ENCODE results near the gene IFRD2.
"Not testable (repeated sequence)": the region's sequence is repeated elsewhere in the genome, so short reads cannot be mapped to it uniquely, and the experiment has no call there.

IFRD2 gene

GRCh38 chr3:50279255-50280016 lies 12.8 kb downstream of the IFRD2 start:
- DNase-seq = no peak

GRCh38 chr3:50278880-50279224 lies 13.4 kb downstream of the IFRD2 start, which contains the start of gene LSMEM2:
Gene LSMEM2, plus strand, starts transcription at chr3:50279087. Its CDS starts 27 bp downstream, at chr3:50279114.
- no peak for DNase-seq

GRCh38 chr3:50278123-50278879 lies 13.9 kb downstream of the IFRD2 start:
- DNase-seq = no peak

GRCh38 chr3:50276762-50277101 lies 15.5 kb downstream of the IFRD2 start:
- DNase-seq = no peak

GRCh38 chr3:50275996-50276761 lies 16.1 kb downstream of the IFRD2 start:
- peak in 1 of 2 experiments; percentile 37 for DNase-seq

GRCh38 chr3:50275141-50275995 lies 16.9 kb downstream of the IFRD2 start:
- no peak for DNase-seq

GRCh38 chr3:50274371-50275104 lies 17.7 kb downstream of the IFRD2 start:
- DNase-seq = peak; percentile 83 to 88

- no peak for DNase-seq
These were observed 18.6 kb downstream of the IFRD2 start for GRCh38 chr3:50273689-50274065.

- peak; percentile 96 for DNase-seq
These were observed 19.1 kb downstream of the IFRD2 start for GRCh38 chr3:50272911-50273688.

- not testable (repeated sequence) for DNase-seq
These were observed 19.7 kb downstream of the IFRD2 start for GRCh38 chr3:50272538-50272910.

GRCh38 chr3:50271314-50271936 lies 20.8 kb downstream of the IFRD2 start:
- DNase-seq = no peak

- DNase-seq = no peak
These were observed 21.6 kb downstream of the IFRD2 start for GRCh38 chr3:50270422-50271224.

- no peak for DNase-seq
These were observed 22.2 kb downstream of the IFRD2 start for GRCh38 chr3:50269977-50270413.

- DNase-seq = no peak
These were observed 22.8 kb downstream of the IFRD2 start for GRCh38 chr3:50269460-50269859.

- no peak for DNase-seq
These were observed 23.4 kb downstream of the IFRD2 start, which contains the start of gene SEMA3B for GRCh38 chr3:50268703-50269451. Gene SEMA3B, plus strand, starts transcription at chr3:50269147. Its CDS starts 94 bp downstream, at chr3:50269241.

- no peak for DNase-seq
These were observed 24.0 kb downstream of the IFRD2 start for GRCh38 chr3:50268276-50268675.

- DNase-seq = no peak
These were observed 24.8 kb downstream of the IFRD2 start for GRCh38 chr3:50267280-50267913.

- no peak for DNase-seq
These were observed 25.4 kb downstream of the IFRD2 start for GRCh38 chr3:50266836-50267235.
